Endothelial cell of umbilical vein (primary cell): ENCODE data around the gene FAM76B. TPM values are rescaled to one million over a fixed set of nuclear protein-coding genes. Genes with fewer than 3 reads are reported as not detected.

ENCODE experiments used
- BruUV-seq: library from RNA; stranded (reverse); fragments of 400-500 nt; replicated peaks from 2 replicates; lab custom pipeline; 2021; lab: Mats Ljungman, UMichigan
- CTCF ChIA-PET: fragments of 300-600, 350-600 bp; sonication (Branson Sonifier 250); formaldehyde crosslinking; loops from one replicate; lab custom pipeline; 2021; ENCODE audit warnings: antibody characterized with exemption, inconsistent platforms; lab: Charles Lee
- POLR2A ChIA-PET: fragments of 300-600, 350-600 bp; sonication (Branson Sonifier 250); formaldehyde crosslinking; loops from one replicate; lab custom pipeline; 2021; ENCODE audit warnings: antibody characterized with exemption, inconsistent platforms; lab: Charles Lee
- DNase-seq: peaks from one replicate; pipeline ENCODE4 v3.0.0-alpha.2; 2011; ENCODE audit warnings: low read depth, low spot score
- FAIRE-seq: peaks from 2 replicates; lab custom pipeline; 2011; peaks lifted over from hg19 to GRCh38; lab: Jason Lieb, UNC
- H2AFZ ChIP-seq: 2 replicates; pipeline ENCODE4 v1.6.0; 2012; ENCODE audit warnings: low read depth, low read length, control low read depth, inconsistent platforms
- H3K27ac ChIP-seq: 2 replicates; pipeline ENCODE4 v1.5.1; 2011; ENCODE audit warnings: low read depth, mild to moderate bottlenecking, control low read depth, low read length, moderate library complexity; ENCODE audit not compliant: insufficient read depth
- H3K27me3 ChIP-seq, 2 experiments: 2 replicates each; pipeline versions ENCODE4 v1.6.0 to v1.6.1; 2011; ENCODE audit warnings: low read length in 2 of 2, mixed read lengths in 1 of 2; ENCODE audit not compliant: control insufficient read depth in 2 of 2, insufficient read depth in 2 of 2
- H3K36me3 ChIP-seq, 2 experiments: 2 replicates in 1 of 2; 3 replicates in 1 of 2; pipeline ENCODE4 v1.5.1; 2011; ENCODE audit warnings: low read length in 2 of 2, mild to moderate bottlenecking in 1 of 2, moderate library complexity in 1 of 2; ENCODE audit not compliant: control insufficient read depth in 2 of 2, insufficient read depth in 2 of 2; ENCODE audit errors: extremely low read depth in 1 of 2
- H3K4me1 ChIP-seq: 3 replicates; pipeline ENCODE4 v1.5.1; 2011; ENCODE audit warnings: mild to moderate bottlenecking, low read length; ENCODE audit not compliant: control insufficient read depth, insufficient read depth; ENCODE audit errors: extremely low read depth
- H3K4me2 ChIP-seq: 2 replicates; pipeline ENCODE4 v1.6.1; 2011; ENCODE audit warnings: low read length, control low read depth, mixed read lengths; ENCODE audit not compliant: insufficient read depth
- H3K4me3 ChIP-seq, 3 experiments: fragments of 200-600 bp in 1 of 3; sonication (generic), shearing (Covaris generic) in 1 of 3; replicated peaks in 1 of 3; 2 replicates each; pipeline ENCODE4 v1.5.1; 2011 to 2016; ENCODE audit warnings: control low read depth in 3 of 3, low read length in 3 of 3, mild to moderate bottlenecking in 2 of 3, inconsistent platforms in 1 of 3, low read depth in 1 of 3, moderate library complexity in 1 of 3; ENCODE audit not compliant: insufficient read depth in 1 of 3
- H3K79me2 ChIP-seq: 2 replicates; pipeline ENCODE4 v1.6.0; 2012; ENCODE audit warnings: low read length, inconsistent platforms; ENCODE audit not compliant: control insufficient read depth, insufficient read depth
- H3K9ac ChIP-seq: replicated peaks from 2 replicates; pipeline ENCODE3; 2011; ENCODE audit warnings: low read length, control low read depth; ENCODE audit not compliant: insufficient read depth; ENCODE audit errors: extremely low read depth
- H3K9me1 ChIP-seq: replicated peaks from 3 replicates; pipeline ENCODE4 v1.6.0; 2011; ENCODE audit warnings: mild to moderate bottlenecking, low read length; ENCODE audit not compliant: control insufficient read depth, insufficient read depth; ENCODE audit errors: extremely low read depth
- H3K9me3 ChIP-seq: replicated peaks from 2 replicates; pipeline ENCODE4 v1.5.1; 2012; ENCODE audit warnings: low read length, inconsistent platforms; ENCODE audit not compliant: control insufficient read depth, insufficient read depth
- H4K20me1 ChIP-seq: replicated peaks from 2 replicates; pipeline ENCODE3; 2011; ENCODE audit warnings: mild to moderate bottlenecking, low read length; ENCODE audit not compliant: control insufficient read depth, insufficient read depth; ENCODE audit errors: extremely low read depth
- CTCF ChIP-seq, 2 donors: IDR thresholded peaks; 1 replicate in 1 of 2; 2 replicates in 1 of 2; pipeline ENCODE4 v1.5.1; 2011; ENCODE audit warnings: low read length in 2 of 2, mild to moderate bottlenecking in 2 of 2, moderate library complexity in 2 of 2, control low read depth in 1 of 2, inconsistent platforms in 1 of 2, low read depth in 1 of 2; ENCODE audit not compliant: insufficient read depth in 1 of 2; ENCODE audit errors: extremely low read depth in 1 of 2
- EZH2 ChIP-seq: IDR thresholded peaks from 2 replicates; pipeline ENCODE4 v1.6.1; 2012; ENCODE audit warnings: borderline replicate concordance, low read depth, mild to moderate bottlenecking, moderate library complexity, low read length, inconsistent platforms; ENCODE audit not compliant: severe bottlenecking
- FOS ChIP-seq: IDR thresholded peaks from 2 replicates; pipeline ENCODE4 v1.6.1; 2011; ENCODE audit warnings: mild to moderate bottlenecking, low read length, moderate library complexity, borderline replicate concordance; ENCODE audit not compliant: insufficient read depth
- GATA2 ChIP-seq: IDR thresholded peaks from 2 replicates; pipeline ENCODE4 v1.7.0; 2011; ENCODE audit warnings: low read depth, mild to moderate bottlenecking, moderate library complexity, mixed read lengths, low read length; ENCODE audit not compliant: insufficient read length, insufficient read depth
- JUN ChIP-seq: IDR thresholded peaks from 2 replicates; pipeline ENCODE4 v1.6.1; 2011; ENCODE audit warnings: borderline replicate concordance, low read depth; ENCODE audit not compliant: insufficient read length, insufficient read depth
- MAX ChIP-seq: IDR thresholded peaks from 2 replicates; pipeline ENCODE4 v1.6.1; 2011; ENCODE audit not compliant: insufficient read depth, insufficient read length
- MYC ChIP-seq: IDR thresholded peaks from one replicate; pipeline ENCODE4 v1.6.1; 2011; ENCODE audit warnings: mild to moderate bottlenecking, low read depth, low read length
- POLR2A ChIP-seq: IDR thresholded peaks from 2 replicates; pipeline ENCODE4 v1.6.1; 2012; ENCODE audit warnings: low read depth, mild to moderate bottlenecking, control low read depth, low read length
- POLR2AphosphoS5 ChIP-seq: IDR thresholded peaks from 2 replicates; pipeline ENCODE4 v1.6.1; 2012; ENCODE audit warnings: low read depth, mild to moderate bottlenecking, control low read depth, low read length, moderate library complexity; ENCODE audit not compliant: insufficient read depth
- dilution Hi-C: fragments of 300-500 bp; cut with MboI; formaldehyde crosslinking; loops from one replicate; pipeline ENCODE4 v1.15.0; 2019; ENCODE audit warnings: low sequenced_read_pairs; ENCODE audit not compliant: extremely low pct_ligation_motif_present
- intact Hi-C: fragments of 100-400 bp; cut with micrococcal nuclease; formaldehyde crosslinking; loops from one replicate; pipeline ENCODE4 v1.10.0; 2022
- polyA plus RNA-seq, 4 experiments: library from polyadenylated mRNA; depleted of rRNA in 3 of 4; stranded (reverse) in 3 of 4; unstranded in 1 of 4; fragments of >200 nt; gene quantifications; 2 replicates each; pipeline versions ENCODE4 v1.2.1 to v1.2.3, GENCODE V29; 2011 to 2012; ENCODE audit warnings: missing spikeins in 1 of 4
- total RNA-seq: library from RNA; stranded (reverse); gene quantifications from 2 replicates; pipeline ENCODE4 v1.2.3, GENCODE V29; 2021

Gene FAM76B
- total and polyA plus RNA-seq, 2 donors (not counting 3 experiments of a cell fraction or from before 2014, with no cell fraction given) = 6.7 to 25.7 TPM

GRCh38 chr11:95728094-95728493, 61.5 kb downstream of the FAM76B start:
- intact Hi-C loops (no loop called here), dilution Hi-C loops (no loop called here)
- FAIRE-seq (no peak), DNase-seq (no peak)
- Histone ChIP-seq H3K36me3 (no peaks in the 10 kb centered on the region), H3K4me3 (no peak overlapping the region), H3K9me3 (no peaks in the 10 kb centered on the region), H3K27me3 (no peaks in the 10 kb centered on the region), H3K9me1 (no peaks in the 10 kb centered on the region), H4K20me1 (no peaks in the 10 kb centered on the region), H3K9ac (no peak overlapping the region), H3K79me2 (no peaks in the 10 kb centered on the region), H3K27ac (no peak overlapping the region), H3K4me1 (no peaks in the 10 kb centered on the region), H3K4me2 (no peak overlapping the region), H2AFZ (no peak overlapping the region)
- CTCF ChIA-PET = no interaction called here
- TF ChIP-seq POLR2A = no peak
- no peak for TF ChIP-seq MYC
- no peak for TF ChIP-seq POLR2AphosphoS5
- TF ChIP-seq CTCF (IDR thresholded peaks at IDR 0.05; ENCODE audit: extremely low read depth in 1 of 2, insufficient read depth in 1 of 2, low read depth in 1 of 2, low read length in 2 of 2) = no peak
- TF ChIP-seq JUN = no peak
- no peak for TF ChIP-seq GATA2
- TF ChIP-seq EZH2 = no peak
- no peak for TF ChIP-seq MAX
- TF ChIP-seq FOS = no peak
- BruUV-seq = no TSS peak
- POLR2A ChIA-PET = no interaction called here
